ENCODE data around the gene DUSP19. TPM values are rescaled to one million over a fixed set of nuclear protein-coding genes. Genes with fewer than 3 reads are reported as not detected.

Gene DUSP19
- total RNA-seq, 1 experiment from 2014 or later: 1.8 TPM

- H3K56ac ChIP-seq (ENCODE audit: insufficient read length, low read depth, low read length): peak within 1 kb of the TSS; percentile 64
- no peak within 1 kb of the TSS for H3K4ac ChIP-seq (ENCODE audit: low read depth, low read length)
- H3K9me3 ChIP-seq (ENCODE audit: control insufficient read depth, low read depth, low read length): no peaks in the 10 kb centered on the region
- H3K79me1 ChIP-seq (ENCODE audit: insufficient read depth, low read depth, low read length, poor library complexity, severe bottlenecking): no peaks in the 10 kb centered on the region
- no peak within 1 kb of the TSS for H2AK5ac ChIP-seq (ENCODE audit: insufficient read length, low read length)
- H2BK120ac ChIP-seq (ENCODE audit: low read depth, low read length, poor library complexity, severe bottlenecking): no peak within 1 kb of the TSS
- TF ChIP-seq CTCF (conservative IDR thresholded peaks at IDR 0.05): no peak
- no peak within 1 kb of the TSS for H4K8ac ChIP-seq (replicated peaks; ENCODE audit: insufficient read length, low read depth, low read length)
- peak within 1 kb of the TSS; percentile 96 for H3K9ac ChIP-seq (ENCODE audit: extremely low read depth, insufficient read length, low read length)
- H3K4me1 ChIP-seq (ENCODE audit: insufficient read depth, low read length): no peaks in the 10 kb centered on the region
- no peaks in the 10 kb centered on the region; the same call in 1 of the 2 replicates for H3K27me3 Mint-ChIP-seq (ENCODE audit: low read depth)
- H3K27me3 ChIP-seq (ENCODE audit: insufficient read depth, low read length): no peaks in the 10 kb centered on the region
- H3K23ac ChIP-seq (ENCODE audit: insufficient read length, low read depth, low read length): no peak within 1 kb of the TSS
- no peak within 1 kb of the TSS for H3T11ph ChIP-seq (ENCODE audit: low read length)
- H2AFZ ChIP-seq (ENCODE audit: low read length): peak within 1 kb of the TSS; percentile 92
- no peaks in the 10 kb centered on the region for H4K20me1 ChIP-seq (ENCODE audit: control insufficient read depth, insufficient read depth, insufficient read length)
- peak within 1 kb of the TSS; percentile 97 for H3K14ac ChIP-seq (ENCODE audit: insufficient read depth, low read length)
- no peak within 1 kb of the TSS for H4K91ac ChIP-seq (ENCODE audit: insufficient read length, low read depth, low read length)
- H2BK12ac ChIP-seq (ENCODE audit: insufficient read length, low read depth, low read length): peak within 1 kb of the TSS; percentile 40
- peak within 1 kb of the TSS; percentile 37 for H2BK5ac ChIP-seq (ENCODE audit: insufficient read length, low read length)
- peaks cover 22% of the 10 kb centered on the region in 2 experiments for H3K4me1 Mint-ChIP-seq
- no CpG with 5 or more reads among the region's 43 CpGs for WGBS (ENCODE audit: extremely low coverage, insufficient read length, low lambda C conversion rate)
- peak within 1 kb of the TSS; percentile 91 for H3K4me2 ChIP-seq (ENCODE audit: insufficient read depth, insufficient read length, low read length)
- peak within 1 kb of the TSS; percentile 94 for H3K18ac ChIP-seq (ENCODE audit: insufficient read length, low read depth, low read length)
- no peak within 1 kb of the TSS for H2BK15ac ChIP-seq (ENCODE audit: low read depth, low read length)
- H3K9me3 Mint-ChIP-seq: no peaks in the 10 kb centered on the region; a peak in 1 of 5 replicates
- H3K36me3 Mint-ChIP-seq (ENCODE audit: insufficient read depth in 1 of 3, low read depth in 3 of 3): peaks cover 4 to 16% (median 10%) of the 10 kb centered on the region in 3 experiments; a peak in 6 of 7 replicates
- peaks cover 29% of the 10 kb centered on the region for H3K79me2 ChIP-seq (ENCODE audit: insufficient read depth, low read length)
- peak within 1 kb of the TSS; percentile 77 for H3K27ac ChIP-seq (ENCODE audit: insufficient read length, low read depth, low read length)
- peak within 1 kb of the TSS; percentile 60 for H4K5ac ChIP-seq (ENCODE audit: insufficient read length, low read depth, low read length)
- peak within 1 kb of the TSS; percentile 100 for H3K27ac Mint-ChIP-seq
- peak within 1 kb of the TSS; percentile 98 for H3K4me3 Mint-ChIP-seq
- H3K23me2 ChIP-seq (ENCODE audit: insufficient read length, low read depth, low read length, poor library complexity, severe bottlenecking): peaks cover 6% of the 10 kb centered on the region
- DNase-seq: peak; percentile 87
- no peak within 1 kb of the TSS for H2BK20ac ChIP-seq (ENCODE audit: low read depth, low read length, poor library complexity, severe bottlenecking)
Measured at GRCh38 chr2:183124222-183124956, 45.8 kb downstream of the DUSP19 start, which contains the start of gene NUP35. TSS of gene NUP35 (plus strand) at chr2:183124443. CDS start at chr2:183124458, 15 bp downstream.
